NCI-H2029 (cell line): ENCODE measurements around the gene QARS1.

Source experiments
- DNase-seq: peaks from one replicate; lab custom pipeline; 2025; lab: John Stamatoyannopoulos, UW

Gene QARS1

DNA sequence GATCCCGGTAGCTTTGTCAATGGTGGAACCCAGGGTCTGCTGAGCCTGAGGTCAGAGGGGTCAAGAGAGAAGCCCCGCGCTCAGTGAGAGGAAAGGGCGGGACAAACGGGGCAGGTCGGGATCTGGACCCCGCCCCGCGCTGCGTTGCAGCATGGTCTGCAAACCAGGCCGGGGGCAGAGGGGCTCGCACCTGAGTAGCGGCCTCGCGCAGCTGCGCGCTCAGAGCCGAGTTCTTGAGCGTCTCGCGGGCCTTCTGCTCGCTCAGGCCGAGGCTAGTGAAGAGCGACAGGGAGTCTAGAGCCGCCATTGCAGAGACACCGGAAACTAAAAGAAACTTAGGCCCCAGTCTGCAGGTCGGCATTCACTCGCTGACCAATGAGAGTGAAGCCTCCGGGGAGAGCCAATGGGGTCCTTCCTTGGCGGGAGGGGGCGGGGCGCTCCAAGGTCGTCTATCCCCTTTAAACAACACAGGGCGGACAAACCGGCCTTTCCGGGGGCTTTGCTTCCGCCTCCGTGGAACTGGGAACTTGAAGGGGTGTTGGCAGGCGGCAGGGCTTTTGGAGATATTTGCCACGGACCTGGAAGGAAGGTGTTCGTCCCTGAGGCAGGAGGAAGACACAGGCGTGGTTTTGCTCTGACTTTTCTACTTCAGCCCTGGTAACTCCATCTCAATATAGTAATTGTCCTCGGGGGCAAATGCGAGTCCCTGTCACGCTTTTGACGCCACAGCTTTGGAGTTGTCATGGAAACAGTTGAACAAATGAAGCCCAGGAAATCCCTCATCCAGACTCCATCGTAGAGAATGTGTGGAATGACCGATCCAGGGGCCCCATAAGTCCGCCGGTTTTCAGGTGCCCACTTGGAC, at the start of gene QARS1:
Gene QARS1, minus strand, starts transcription at position 331 of the 865 bp plus-strand sequence. Its CDS starts 24 bp downstream, at position 307.
- peak; percentile 84 for DNase-seq

DNA sequence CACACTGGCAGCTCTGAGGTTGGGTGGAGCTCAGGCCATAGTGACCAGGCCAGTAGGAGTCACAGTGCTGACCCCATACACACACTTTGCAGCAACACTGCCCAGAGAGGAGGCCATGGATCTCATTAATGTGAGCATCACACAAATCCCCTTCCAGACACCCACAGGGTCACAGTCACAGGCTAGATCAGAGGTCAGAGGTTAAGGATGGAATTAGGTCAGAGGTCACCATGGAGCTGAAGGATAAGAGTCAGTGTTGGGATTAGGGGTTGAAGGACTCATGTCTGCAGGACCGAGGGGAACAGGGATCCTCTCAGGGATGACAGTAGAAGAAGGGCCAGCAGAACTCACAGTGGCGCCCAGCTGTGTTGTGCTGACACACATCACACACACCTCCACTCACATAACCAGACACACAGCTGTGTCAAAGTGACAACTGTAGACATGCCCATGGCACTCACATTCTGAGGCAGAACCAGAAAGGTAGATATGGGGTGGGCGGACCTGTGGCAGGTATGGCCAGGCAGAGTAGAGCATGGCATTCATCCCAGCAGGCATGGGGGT, 48.9 kb upstream of the QARS1 start:
- DNase-seq = no peak

DNA sequence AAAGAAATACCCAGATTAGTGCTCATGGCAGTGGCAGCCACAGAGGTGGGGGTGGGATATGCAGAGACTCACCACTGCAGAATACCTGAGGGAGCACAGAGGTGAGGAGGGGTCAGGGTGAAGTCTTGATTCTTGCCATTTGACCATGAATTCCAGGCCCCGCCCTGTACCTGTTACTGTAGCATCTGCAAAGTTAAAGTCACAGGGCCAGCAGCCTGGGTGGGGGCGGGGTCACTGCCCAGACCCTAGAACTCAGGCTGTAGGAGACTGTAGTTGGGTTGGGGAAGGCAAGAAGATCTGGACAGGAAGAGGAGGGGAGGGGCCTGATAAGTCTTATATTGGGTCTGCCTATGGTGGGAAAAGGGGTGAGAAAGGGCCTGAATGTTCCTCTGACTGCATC, 47.1 kb upstream of the QARS1 start:
- no peak for DNase-seq

DNA sequence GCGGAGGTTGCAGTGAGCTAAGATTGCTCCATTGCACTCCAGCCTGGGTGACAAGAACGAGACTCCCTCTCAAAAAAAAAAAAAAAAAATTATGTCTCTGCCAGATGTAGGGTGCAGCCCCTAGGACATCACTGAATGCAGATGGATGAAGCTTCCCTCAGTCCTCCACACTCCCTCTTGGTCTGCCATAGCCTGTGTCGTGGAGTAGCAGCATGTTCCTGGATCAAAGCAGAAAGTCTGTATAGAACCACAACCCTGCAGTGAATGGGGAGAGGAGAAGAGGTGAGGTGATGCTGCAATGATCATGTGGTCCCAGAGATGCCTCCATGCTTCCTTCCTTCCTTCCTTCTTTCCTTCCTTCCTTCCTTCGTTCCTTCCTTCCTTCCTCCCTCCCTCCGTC, 43.6 kb upstream of the QARS1 start:
- DNase-seq = no peak

DNA sequence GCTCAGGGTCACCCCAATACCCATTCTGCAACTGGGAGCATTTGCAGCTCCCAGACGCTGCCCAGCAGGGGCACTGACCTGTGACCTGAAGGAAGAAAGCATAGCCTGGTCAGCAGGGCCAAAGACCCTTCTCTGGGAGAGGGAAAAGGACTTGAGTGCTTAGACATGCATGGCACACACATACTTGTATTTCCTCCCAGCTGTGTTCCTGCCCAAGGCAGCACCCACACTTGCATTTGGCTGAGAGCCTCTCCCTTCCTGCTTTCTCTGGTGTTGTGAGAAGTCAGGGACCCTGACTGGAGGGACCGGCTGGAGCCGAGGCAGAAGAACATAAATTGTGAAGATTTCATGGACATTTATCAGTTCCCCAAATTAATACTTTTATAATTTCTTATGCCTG, 35.5 kb upstream of the QARS1 start:
- DNase-seq = no peak

DNA sequence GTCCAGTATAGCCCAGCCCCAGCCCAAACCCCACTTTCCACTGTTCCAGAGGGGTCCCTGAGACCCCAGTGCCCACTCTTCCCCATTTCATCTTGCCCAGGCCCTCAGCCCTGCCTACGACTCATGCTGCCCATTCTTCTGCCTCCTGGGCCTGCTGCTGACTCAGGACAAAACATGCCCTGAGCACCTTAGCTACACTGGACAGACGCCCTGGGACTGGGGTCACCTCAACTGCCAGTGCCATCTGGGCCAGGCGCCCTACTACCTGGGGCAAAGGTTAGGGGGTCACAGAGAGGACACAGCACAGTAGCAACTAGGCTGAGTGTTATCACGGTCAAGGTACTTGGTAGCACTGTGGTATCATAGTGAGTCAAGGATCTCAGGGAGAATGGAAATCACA, 30.9 kb upstream of the QARS1 start:
- no peak for DNase-seq

DNA sequence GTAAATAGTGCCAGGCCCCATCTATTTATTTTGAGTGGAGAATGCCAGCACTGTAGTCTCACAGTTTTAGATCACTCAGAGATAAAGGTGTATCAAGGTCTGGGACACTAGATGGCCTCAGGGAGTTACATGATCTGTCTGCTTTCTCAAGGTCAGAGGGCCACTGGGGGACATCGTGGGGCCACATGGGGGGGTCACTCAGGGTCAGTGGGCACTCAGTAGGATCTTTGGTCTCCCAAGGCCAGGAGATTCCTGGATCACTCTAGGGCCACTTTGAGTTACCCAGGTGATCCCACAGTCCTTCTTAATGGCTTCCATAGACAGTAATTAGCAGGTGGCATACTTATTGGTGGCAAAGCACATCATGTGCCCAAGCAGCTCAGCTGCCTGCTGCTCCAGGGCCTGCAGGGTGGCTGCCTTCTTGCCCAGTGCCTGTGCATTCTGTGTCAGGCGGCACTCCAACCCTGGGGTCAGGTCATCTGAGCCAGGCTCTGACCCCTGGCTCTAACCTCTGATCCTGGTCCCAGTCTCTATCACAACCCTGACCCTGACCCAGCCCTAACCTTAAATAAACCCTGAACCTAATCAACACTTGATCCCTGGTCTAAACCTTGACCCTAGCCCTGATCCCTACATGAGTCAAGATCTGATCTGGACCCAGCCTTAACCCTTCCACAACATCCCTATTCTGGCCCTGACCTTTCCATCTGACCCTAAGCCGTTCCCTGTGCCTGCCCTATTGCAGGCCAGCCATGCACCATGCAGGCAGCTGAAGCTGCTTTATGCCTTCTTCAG, 30.1 kb upstream of the QARS1 start:
- DNase-seq = no peak

DNA sequence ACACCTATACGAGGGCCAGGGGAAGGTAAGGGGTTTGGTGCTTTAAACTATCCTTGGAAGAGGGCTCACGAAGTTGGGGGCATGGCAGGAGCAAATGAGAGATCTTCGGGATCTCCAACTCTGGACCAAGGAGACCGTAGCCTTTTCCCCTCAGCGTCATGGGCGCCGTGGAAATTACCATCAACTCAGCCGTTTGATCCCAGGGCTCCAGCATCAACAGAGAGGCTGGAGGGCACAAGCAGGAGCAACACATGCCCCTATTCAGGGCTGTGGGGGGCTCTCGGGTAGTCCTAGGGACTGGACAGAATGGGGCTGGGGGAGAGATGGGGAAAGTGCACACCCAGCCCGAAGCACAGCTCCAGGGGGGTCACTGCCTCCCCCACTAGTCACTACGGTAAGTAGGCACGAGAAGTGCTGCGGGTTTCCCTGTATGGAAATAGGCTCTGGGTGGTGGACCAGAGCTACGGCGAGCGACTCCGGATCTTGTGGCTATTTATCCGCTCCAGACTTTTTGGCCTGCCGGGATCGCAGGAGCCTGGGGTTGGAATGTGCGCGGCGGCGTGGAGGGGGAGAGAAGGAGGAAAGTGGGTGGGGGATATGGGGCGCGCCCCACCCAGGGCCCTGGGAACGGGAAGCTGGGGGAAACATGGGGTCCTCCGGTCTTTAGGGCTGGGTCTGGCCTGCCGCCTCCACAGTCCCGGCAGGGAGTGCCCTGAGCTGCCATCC, 28.8 kb upstream of the QARS1 start:
- peak; percentile 59 for DNase-seq

DNA sequence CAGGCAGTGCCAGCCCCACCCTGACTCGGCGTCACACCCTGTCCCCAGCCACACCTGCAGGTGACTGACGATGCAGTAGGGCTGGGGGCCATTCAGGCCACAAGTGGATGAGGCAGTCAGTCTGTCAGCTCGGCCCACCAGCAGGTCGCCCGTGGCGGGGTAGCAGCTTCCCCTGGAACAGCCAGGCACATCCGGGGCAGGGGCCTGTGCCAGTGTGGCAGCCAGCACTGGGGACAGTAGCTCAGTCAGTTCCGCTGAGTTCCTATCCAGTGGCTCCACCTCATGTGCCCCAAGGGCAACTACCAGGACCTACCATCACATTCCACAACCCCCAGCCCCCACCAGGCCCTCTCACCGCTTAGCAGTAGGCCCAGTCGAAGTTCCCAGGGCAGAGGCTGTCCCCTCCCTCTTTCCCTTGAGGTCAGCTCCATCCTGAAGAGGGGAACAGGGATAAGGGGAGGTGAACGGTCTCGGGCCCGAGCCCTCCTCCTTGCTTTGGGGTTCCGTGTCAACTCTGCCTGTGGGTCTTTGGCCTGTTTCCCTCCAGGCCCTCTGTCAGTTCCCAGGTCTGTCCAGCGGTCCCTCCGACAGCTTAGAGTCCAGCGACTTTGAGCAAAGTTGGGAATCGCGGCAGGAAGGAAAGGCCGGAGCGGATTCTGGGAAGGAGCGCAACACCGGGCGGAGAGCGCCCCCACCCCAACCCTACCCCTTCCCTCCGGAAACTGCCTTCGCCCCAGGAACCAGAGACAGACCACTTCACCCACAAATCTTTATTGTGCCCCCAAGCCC, 28.1 kb upstream of the QARS1 start, which contains the start of gene LAMB2:
Gene LAMB2, minus strand, starts transcription at position 614 of the 789 bp plus-strand sequence. Its CDS starts 183 bp downstream, at position 431.
- DNase-seq = no peak

DNA sequence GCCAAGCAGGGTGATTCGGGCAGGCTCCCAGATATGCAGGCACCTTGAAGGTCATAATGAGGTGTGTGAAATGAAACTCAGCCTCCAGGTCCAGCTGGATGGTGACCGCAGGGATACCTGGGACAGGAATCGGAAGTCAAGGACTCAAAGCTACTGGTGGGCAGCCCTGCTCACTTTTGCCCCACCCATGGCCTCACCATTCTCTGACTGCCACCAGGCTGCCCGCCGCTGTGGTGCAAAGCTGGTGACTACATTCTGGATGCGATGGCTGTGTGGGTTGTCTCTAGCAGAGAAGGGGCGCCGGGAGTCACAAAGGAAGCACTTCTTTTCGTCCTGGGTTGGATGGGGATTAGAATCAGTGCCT, 27.5 kb upstream of the QARS1 start:
- no peak for DNase-seq

DNA sequence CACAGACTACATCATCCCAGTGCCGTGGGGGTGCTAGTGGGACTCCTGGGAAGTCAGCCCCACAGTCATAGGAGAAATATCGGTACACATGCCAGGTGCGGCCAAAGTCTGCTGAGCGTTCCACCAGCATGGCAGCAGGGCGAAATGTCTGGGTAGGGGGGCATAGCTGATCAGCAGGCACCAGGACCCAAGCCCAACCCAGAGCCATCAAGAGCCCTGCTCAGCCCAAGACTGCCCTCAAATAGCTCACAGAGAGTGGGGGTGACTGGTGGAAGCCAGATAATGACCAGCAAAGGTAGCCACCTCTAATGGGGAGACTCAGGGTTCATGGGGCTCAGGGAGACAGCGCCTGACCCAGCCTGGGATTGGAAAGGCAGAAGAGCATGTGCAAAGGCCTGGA, 27.0 kb upstream of the QARS1 start:
- no peak for DNase-seq

DNA sequence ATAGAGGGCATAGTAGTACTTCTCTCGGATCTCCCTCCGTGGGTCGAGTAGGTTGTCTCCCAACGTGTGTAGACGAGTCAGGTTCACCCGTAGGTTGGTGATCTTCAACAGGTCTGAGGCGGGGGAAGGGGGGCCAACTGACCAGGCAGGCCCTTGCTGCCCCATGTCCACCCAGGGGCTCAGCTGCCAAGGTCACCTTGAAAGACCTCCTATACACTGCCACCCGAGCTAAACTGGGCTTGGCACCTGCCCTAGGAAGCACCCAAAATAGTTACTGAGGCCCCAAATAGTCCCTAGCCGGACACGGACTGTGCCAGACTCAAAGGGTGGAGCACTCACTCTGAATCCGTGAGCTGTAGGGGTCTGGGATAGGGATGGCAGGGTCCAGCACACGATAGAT, 26.5 kb upstream of the QARS1 start:
- no peak for DNase-seq

DNA sequence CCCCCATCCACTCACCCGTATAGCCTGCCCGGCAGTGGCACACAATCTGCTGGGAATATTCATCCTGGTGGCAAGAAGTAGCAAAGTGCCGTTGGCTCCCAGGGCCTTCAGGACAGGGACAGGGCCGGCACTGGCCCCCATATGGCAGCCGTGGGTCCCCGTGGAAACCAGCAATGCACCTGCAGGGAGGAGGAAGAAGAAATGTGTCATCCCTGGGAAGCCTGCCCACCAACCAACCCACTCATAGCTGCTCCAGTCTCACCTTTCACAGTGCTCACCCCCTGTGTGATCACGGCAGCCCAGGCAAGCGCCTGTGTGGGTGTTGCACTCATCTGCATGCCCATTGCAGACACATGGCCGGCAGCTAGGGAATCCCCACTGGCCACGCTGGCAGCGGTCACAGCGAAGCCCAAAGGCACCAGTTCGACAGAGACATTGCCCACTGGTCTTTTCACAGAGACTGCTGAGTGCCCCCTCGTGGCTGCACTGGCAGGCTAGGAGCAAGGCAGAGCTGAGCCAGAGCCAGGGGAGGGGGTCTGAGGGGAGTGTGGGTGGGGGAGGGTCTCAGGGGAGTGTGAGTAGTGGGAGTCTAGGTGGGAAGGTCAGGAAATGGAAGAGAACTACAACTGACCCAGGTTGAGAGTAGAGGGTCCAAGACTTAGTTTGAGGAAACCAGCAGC, 20.6 kb upstream of the QARS1 start:
- no peak for DNase-seq

DNA sequence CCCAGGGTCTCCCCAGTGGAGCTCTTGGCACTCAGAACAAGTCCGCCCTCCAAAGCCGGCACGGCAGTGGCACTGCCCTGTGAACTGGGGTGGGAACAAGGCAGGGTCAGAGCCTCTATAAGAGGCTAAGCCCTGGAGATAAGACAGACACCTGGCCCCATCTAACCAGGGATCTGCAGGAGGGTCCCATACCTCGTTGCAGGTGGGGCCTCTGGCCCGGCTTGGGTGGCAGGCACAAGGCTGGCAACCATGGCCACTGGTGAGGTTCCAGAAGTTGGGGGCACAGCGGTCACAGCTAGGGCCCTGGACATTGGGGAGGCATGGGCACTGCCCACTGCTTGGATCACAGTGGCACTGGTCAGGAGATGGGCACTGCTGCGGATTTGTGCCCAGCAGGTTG, 19.6 kb upstream of the QARS1 start:
- no peak for DNase-seq

DNA sequence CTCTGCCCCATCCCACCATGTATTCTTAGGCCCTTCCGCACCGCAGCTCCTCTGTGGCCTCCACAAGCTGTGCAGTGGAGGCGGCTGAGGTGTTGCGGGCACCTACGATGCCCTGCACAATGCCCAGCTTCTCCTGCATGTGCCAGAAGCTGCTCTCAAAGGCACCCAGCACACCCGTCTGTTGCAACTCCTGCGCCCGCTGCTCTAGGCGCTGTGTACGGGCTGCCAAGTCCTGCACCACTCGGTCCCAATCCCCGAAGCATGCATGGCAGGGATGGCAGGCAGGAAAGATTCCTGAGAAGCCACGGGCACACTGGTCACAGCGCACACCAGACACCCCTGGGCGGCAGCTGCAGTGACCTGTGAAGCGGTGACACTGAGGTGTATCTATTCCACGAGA, 19.1 kb upstream of the QARS1 start:
- no peak for DNase-seq

DNA sequence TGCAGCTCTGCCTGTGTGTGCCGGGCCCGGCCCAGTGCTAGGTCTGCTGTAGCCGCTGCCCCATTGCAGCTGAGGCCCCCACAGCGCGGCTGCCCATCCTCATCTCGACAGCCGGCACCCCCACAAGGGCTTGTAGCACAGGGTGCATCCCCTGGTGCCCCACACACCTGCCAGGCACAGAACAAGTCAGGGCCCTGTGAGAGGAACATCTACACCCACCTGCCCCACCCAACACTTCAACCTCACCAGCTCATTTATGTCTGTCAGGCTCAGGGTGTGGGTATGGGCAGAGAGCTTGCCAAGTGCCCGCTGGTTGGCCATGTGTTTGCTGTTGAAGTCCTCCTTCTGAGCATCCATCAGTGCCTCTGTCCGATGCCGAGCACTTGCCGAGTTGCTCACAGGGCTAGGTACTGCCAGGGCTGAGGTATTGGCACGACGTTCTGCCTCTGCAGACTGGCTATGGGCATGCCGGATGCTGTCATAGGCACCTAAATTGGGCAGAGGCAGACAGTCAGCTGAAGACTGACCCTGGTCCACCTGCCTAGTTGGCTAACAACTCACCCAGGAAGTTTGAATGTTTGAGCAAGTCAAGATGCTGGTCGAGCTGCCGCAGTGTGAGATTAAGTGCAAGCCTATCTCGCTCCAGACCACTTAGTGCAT, 18.5 kb upstream of the QARS1 start:
- DNase-seq = no peak

DNA sequence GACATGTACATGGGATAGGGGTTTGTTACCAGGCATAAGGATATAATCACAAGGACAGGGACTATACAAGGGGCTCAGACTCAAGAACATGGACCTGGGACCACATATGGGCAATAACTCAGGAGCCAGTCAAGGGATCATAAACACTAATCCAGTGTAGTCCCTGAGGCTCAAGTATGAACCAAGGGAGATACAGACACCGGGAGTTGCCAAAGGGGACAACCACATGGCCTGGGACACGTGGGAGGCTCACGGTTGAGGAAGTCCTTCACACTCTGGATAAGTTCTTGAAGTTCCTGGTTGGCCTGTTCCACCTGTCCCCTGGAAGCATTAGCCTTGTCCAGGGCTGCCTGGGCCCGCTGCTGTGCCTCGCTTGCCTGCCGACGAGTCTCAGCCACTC, 17.9 kb upstream of the QARS1 start:
- no peak for DNase-seq

DNA sequence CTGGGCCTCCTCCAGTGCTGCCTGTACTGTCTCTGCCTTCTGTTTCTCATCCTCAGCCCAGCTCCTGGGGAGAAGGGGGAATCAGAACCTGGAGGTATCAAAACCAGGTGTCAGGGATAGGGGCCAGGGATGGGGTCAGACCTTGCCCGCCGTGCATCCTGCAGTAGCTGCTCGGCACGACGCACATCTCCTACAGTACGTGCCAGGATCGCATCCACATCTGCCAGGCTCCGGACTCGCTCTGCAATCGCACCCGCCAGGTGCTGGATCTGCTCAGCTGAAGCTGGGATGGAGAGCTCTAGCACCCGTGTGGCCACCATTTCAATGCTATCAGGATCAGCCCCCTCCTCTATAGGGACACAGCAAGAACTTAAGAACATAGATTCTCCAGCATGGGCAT, 17.5 kb upstream of the QARS1 start:
- DNase-seq = no peak

DNA sequence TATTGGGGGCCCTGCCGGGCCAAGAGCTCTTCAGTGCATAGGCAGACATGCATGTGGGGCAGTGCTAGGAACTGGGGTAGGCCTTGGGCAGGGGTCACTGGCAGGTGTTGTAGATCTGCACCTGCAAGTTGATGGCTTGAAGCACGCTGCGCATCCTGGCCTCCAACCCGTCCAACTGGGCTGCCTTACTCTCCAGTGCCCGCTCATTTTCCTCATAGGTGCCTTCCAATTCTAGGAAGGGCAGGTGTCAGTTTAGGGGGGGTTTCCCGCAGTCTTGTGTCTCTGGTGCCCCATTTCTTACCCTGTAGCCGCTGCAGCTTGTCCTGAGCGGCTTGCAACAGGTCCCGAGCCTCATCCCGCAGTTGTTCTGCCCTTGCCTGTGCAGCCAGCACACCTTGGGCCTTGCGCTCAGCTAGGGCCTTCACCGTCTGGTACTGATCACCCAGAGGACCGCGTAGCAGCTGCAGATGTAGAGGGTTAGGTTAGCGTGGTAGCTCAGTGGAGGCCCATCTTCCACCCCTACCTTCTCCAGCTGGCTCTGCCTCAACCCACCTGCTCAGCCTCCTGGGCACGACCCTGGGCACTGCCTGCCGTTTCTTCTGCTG, 16.7 kb upstream of the QARS1 start:
- no peak for DNase-seq
